Dendritic cell treated with granulocyte-macrophage colony-stimulating factor and Interleukin-4, amounts not matched to agents 40 ng/mL and 50 ng/mL, for 4 days (primary cell): Measurements from ENCODE around the gene BRWD1.
"Not testable (repeated sequence)": the region's sequence is repeated elsewhere in the genome, so short reads cannot be mapped to it uniquely, and the experiment has no call there.

ENCODE experiments used
- H3K27ac Mint-ChIP-seq: one replicate; pipeline ENCODE4 v1.8.0; 2022; ENCODE audit warnings: mild to moderate bottlenecking, mixed read lengths
- H3K27me3 Mint-ChIP-seq: one replicate; pipeline ENCODE4 v1.8.0; 2022; ENCODE audit warnings: mild to moderate bottlenecking, mixed read lengths
- H3K36me3 Mint-ChIP-seq: one replicate; pipeline ENCODE4 v1.8.0; 2022; ENCODE audit warnings: low read depth, mixed read lengths
- H3K4me1 Mint-ChIP-seq: one replicate; pipeline ENCODE4 v1.8.0; 2022; ENCODE audit warnings: low read depth, mixed read lengths
- H3K4me3 Mint-ChIP-seq: one replicate; pipeline ENCODE4 v1.8.0; 2022; ENCODE audit warnings: mild to moderate bottlenecking, moderate library complexity, mixed read lengths
- H3K9me3 Mint-ChIP-seq: one replicate; pipeline ENCODE4 v1.8.0; 2022; ENCODE audit warnings: mixed read lengths
- intact Hi-C: fragments of 100-400 bp; cut with micrococcal nuclease; formaldehyde crosslinking; loops from one replicate; pipeline ENCODE4 v1.15.0; 2022

Gene BRWD1

DNA sequence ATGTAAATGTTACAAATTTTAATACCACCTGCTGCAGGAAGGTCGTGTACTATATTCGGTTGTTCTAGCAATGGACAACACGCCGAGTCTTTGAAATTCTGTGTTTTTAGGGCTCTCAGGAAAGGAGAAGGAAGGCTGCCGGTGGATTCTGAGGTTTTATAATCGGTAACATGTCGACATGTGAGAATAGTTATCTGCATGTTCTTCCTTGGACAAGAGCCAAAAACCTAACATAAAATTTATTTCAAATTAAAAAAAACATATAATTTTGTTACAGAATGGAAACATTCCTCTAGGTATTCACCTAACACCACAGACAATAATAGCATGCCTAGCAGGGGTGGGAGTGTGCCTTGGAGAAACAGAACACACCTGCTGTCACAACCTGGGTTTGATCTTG lies 135.0 kb downstream of the BRWD1 start:
- no peaks in the 10 kb centered on the region for H3K27me3 Mint-ChIP-seq
- intact Hi-C loops, result loop anchor here (10.0 kb wide), 1 partner anchor 674 kb away; no protein-coding TSS in a partner anchor
- no peak overlapping the region for H3K27ac Mint-ChIP-seq
- no peaks in the 10 kb centered on the region for H3K9me3 Mint-ChIP-seq
- peaks cover 23% of the 10 kb centered on the region for H3K4me1 Mint-ChIP-seq
- no peak overlapping the region for H3K4me3 Mint-ChIP-seq
- peaks cover 59% of the 10 kb centered on the region for H3K36me3 Mint-ChIP-seq

DNA sequence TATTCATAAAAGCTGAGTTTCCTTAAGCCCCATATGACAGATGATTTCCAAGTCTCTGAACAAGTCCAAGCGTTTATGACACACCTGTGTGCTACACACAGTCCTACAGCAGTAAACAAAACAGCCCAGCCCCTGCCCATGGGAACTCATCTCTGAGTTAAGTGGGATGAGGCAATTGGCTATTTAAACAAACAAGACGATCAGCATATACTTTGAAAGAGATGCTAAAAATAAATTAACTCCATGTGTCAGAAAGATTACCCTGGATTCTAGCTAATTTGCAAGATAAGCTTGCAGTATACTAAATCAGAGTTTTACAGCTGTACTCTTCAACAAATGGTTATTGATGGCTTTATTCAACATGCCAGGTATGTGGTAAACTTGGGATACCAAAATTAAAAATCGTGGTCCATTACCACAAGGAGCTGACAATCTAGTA lies 137.1 kb downstream of the BRWD1 start:
- H3K4me1 Mint-ChIP-seq, result peaks cover 10% of the 10 kb centered on the region
- no peak overlapping the region for H3K27ac Mint-ChIP-seq
- H3K4me3 Mint-ChIP-seq, result no peak overlapping the region
- H3K36me3 Mint-ChIP-seq, result peaks cover 66% of the 10 kb centered on the region
- no peaks in the 10 kb centered on the region for H3K9me3 Mint-ChIP-seq
- intact Hi-C loops, result loop anchor here (10.0 kb wide), 1 partner anchor 671 kb away; no protein-coding TSS in a partner anchor
- H3K27me3 Mint-ChIP-seq, result no peaks in the 10 kb centered on the region

DNA sequence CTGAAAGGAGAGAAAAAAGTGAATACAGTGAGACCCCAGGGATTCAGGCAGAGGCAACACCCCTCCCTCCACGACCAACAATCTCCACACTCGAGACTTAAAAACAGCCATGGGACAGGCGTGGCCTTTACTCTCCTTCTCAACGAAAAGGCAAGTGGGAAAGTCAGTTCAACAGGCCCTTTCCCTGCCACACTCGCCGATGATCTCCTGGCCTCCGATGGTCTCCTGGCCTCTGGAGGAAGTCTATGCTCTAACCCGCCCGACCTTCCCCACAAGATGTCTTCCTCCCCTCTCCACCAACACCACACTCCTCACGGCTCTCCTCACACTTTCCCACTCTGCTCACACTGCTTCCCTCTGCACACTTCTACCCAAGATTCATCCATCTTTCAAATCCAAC lies 137.8 kb downstream of the BRWD1 start:
- intact Hi-C loops, result loop anchor here (10.0 kb wide), 1 partner anchor 671 kb away; no protein-coding TSS in a partner anchor
- H3K4me3 Mint-ChIP-seq, result no peak overlapping the region
- peaks cover 69% of the 10 kb centered on the region for H3K36me3 Mint-ChIP-seq
- no peak overlapping the region for H3K27ac Mint-ChIP-seq
- H3K9me3 Mint-ChIP-seq, result no peaks in the 10 kb centered on the region
- H3K4me1 Mint-ChIP-seq, result peaks cover 8% of the 10 kb centered on the region
- H3K27me3 Mint-ChIP-seq, result no peaks in the 10 kb centered on the region

DNA sequence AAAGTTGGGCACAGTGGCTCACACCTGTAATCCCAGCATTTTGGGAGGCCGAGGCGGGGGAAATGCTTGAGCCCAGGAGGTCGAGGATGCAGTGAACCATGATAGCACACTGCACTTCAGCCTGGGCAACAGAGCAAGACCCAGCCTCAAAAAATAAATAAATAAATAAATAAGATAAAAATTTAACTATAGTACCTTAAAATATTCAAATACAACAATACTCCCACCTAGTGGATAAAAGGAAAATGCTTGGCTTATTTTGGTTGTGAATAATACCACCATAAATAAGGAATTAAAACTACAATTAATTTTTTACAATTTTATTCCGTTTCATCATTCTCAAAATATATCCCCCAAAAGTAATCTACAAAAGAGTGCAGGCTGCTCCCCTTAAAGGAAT lies 138.3 kb downstream of the BRWD1 start:
- intact Hi-C loops, result loop anchor here (10.0 kb wide), 1 partner anchor 670 kb away; no protein-coding TSS in a partner anchor

DNA sequence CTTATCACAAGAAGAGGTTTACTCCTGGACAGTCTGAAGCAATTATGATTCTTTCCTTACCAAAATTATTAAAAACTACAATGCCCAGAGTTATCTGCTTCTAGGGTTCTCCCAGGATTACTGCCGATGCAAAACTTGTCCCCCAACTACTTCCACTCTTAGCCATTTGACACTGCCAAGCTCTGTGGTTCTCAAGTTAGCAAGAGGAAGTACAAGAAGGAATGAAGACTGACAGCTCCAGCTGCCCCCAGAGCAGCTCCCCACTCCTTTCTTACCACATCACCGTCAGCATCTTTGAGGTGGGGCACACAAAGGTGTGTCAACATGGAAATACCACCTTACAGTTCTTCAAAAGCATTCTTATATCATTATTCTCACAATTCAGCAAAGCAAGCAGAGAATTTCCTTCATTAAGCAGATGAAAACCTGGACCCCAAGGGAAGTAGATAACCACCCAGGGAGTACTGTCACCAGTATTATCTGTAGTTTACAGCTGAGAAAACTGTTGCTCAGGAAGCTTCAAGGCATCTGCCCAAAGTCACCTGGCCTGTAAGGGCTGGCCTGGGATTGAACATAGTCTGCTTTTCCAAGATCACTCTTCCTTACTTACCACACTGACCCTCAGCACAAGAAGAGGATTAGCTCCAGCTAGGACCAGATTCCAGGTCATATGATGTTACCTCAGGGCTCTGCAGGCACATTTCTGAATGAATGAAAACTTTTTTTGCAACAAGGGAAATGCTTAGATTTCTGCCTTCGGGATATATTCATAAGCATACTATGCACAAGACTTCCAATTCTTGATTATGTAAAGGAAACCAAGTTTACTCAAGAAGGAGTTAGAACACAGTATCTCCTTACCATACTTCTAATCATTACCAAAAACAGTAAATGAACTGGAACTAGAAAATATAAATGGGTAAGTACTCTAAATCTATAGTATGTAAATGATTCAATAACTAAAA lies 139.4 kb downstream of the BRWD1 start:
- Mint-ChIP-seq H3K27me3 (no peaks in the 10 kb centered on the region), H3K4me3 (no peak overlapping the region), H3K4me1 (peaks cover 8% of the 10 kb centered on the region), H3K27ac (no peak overlapping the region), H3K36me3 (peaks cover 59% of the 10 kb centered on the region), H3K9me3 (no peaks in the 10 kb centered on the region)
- intact Hi-C loops, result loop anchor here (10.0 kb wide), 1 partner anchor 669 kb away; no protein-coding TSS in a partner anchor

More for the DNA sequence above, 138.3 kb downstream of the BRWD1 start:
- Mint-ChIP-seq H3K27me3 (no peaks in the 10 kb centered on the region), H3K9me3 (no peaks in the 10 kb centered on the region), H3K4me1 (peaks cover 8% of the 10 kb centered on the region), H3K27ac (no peak overlapping the region), H3K36me3 (peaks cover 71% of the 10 kb centered on the region), H3K4me3 (no peak overlapping the region)

DNA sequence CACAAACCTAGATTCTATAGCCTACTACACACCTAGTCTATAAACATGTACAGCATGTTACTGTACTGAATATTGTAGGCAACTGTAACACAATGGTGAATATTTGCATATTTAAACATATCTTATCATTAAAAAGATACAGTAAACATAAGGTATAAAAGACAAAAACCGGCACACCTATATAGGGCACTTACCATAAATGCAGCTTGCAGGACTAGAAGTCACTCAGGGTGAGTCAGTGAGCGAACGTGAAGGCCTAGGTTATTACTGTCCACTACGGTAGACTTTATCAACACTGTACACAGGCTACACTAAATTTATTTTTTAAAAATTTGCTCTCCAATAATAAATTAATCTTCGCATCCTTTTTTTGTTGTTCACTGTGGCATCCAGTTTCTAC lies 143.5 kb downstream of the BRWD1 start:
- H3K36me3 Mint-ChIP-seq, result peaks cover 37% of the 10 kb centered on the region
- no peaks in the 10 kb centered on the region for H3K27me3 Mint-ChIP-seq
- no peak overlapping the region for H3K4me3 Mint-ChIP-seq
- H3K4me1 Mint-ChIP-seq, result peaks cover 20% of the 10 kb centered on the region
- H3K27ac Mint-ChIP-seq, result no peak overlapping the region
- intact Hi-C loops, result loop anchor here (10.0 kb wide), 1 partner anchor 665 kb away; no protein-coding TSS in a partner anchor
- peaks cover 5% of the 10 kb centered on the region for H3K9me3 Mint-ChIP-seq

DNA sequence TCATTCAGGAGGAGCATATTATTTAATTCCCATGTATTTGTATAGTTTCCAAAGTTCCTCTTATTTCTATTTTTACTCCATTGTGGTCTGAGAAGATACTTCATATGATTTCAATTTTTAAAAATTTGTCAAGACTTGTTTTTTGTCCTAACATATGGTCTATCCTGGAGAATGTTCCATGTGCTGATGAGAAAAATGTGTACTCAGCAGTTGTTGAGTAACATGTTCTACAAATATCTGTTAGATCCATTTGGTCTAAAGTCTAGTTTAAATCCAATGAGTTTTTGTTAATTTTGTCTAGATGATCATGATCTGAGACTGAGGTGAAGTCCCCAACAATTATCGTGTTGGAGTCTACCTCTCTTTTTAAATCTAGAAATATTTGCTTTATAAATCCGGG lies 144.6 kb downstream of the BRWD1 start:
- peaks cover 30% of the 10 kb centered on the region for H3K36me3 Mint-ChIP-seq
- intact Hi-C loops, result no loop called here
- H3K4me1 Mint-ChIP-seq, result peaks cover 17% of the 10 kb centered on the region
- no peak overlapping the region for H3K4me3 Mint-ChIP-seq
- H3K9me3 Mint-ChIP-seq, result peaks cover 16% of the 10 kb centered on the region
- no peaks in the 10 kb centered on the region for H3K27me3 Mint-ChIP-seq
- H3K27ac Mint-ChIP-seq, result no peak overlapping the region

DNA sequence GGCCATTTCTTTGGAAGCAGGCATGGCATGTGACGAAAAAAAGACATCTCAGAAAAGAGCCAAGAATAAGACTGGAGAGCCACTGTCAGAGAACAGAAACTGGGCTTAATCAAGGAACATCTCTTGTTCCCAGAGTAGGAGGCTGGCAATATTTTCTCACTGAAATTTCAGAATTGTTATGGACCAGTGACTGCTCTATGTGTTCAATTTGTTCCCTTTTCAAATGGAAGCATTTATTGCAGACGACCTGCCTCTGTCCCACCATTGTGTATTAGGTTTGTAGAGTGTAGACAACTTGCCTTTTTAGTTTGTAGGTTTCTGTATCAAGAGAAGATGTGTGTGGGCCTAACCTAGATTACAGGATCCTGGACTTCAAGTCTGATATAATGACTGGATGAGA lies 148.9 kb downstream of the BRWD1 start:
- H3K4me1 Mint-ChIP-seq, result peaks cover 29% of the 10 kb centered on the region
- peaks cover 25% of the 10 kb centered on the region for H3K9me3 Mint-ChIP-seq
- no peak overlapping the region for H3K27ac Mint-ChIP-seq
- no peak overlapping the region for H3K4me3 Mint-ChIP-seq
- peaks cover 3% of the 10 kb centered on the region for H3K27me3 Mint-ChIP-seq
- no peaks in the 10 kb centered on the region for H3K36me3 Mint-ChIP-seq
- intact Hi-C loops, result no loop called here

DNA sequence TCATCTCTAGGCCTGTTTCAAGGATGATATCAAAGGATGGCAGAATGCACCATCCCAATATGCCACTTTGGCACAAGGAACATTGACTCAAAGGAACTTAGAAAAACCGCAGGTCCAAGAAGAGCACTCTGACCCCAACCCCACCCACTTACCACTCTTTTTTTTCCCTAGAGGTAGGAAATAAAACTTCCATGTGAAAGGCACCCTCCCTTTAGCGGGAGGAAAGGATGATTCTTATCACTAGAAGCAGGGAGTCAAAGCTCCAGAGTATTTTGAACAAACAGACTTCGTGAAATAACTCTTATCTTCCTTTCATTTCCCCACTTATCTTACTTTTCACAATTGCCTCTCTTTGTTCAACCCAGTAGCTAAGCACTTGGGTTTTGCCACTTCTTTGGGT lies 152.4 kb downstream of the BRWD1 start:
- intact Hi-C loops, result no loop called here
- Mint-ChIP-seq H3K9me3 (peaks cover 25% of the 10 kb centered on the region), H3K4me1 (peaks cover 24% of the 10 kb centered on the region), H3K36me3 (no peaks in the 10 kb centered on the region), H3K27ac (no peak overlapping the region), H3K4me3 (no peak overlapping the region), H3K27me3 (peaks cover 5% of the 10 kb centered on the region)

DNA sequence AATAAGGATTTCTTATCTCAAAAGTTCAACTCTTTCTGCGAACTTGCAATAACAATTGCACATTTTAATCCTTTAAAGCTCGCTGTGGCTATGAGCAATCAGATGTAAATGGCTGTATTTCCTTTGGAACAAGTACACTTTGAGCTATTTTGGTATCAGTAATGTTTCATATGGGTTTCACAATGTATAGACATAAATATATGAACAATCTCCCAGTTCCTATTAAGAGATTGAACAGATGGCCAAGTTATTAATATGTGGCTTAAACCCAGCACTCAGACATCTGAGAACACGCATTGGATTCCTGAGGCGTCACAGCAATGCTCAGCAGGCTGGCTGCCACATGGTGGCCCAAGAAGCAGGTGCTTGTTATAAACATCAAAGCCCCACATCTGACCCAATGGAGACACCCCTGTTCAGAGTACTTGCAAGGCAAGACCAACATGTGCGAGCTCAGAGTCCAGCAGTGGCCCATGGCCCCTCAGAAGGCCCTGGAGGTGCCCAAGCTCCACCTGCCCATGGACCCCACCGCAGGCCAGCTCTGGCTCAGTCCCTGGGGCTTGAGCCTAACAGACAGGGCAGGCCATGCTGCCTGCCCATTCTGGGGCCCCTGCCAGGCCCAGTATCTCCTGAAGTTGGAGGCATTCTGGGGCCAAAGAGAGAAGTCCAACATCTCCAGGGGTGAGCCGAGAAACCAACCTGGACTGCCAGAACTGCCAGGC lies 153.9 kb downstream of the BRWD1 start:
- peak overlapping the region; percentile 20 for H3K27ac Mint-ChIP-seq
- H3K4me1 Mint-ChIP-seq, result peaks cover 24% of the 10 kb centered on the region
- peaks cover 5% of the 10 kb centered on the region for H3K27me3 Mint-ChIP-seq
- peaks cover 16% of the 10 kb centered on the region for H3K9me3 Mint-ChIP-seq
- H3K4me3 Mint-ChIP-seq, result no peak overlapping the region
- intact Hi-C loops, result no loop called here
- H3K36me3 Mint-ChIP-seq, result no peaks in the 10 kb centered on the region

DNA sequence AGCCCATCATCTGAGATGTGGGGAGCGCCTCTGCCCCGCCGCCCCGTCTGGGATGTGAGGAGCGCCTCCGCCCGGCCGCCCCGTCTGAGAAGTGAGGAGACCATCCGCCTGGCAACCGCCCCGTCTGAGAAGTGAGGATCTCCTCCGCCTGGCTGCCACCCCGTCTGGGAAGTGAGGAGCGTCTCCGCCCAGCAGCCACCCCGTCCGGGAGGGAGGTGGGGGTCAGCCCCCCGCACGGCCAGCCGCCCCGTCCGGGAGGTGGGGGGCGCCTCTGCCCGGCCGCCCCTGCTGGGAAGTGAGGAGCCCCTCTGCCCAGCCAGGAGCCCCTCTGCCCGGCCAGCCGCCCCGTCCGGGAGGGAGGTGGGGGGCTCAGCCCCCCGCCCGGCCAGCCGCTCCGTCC lies 156.2 kb downstream of the BRWD1 start:
- H3K9me3 Mint-ChIP-seq, H3K36me3 Mint-ChIP-seq, H3K4me3 Mint-ChIP-seq, H3K27me3 Mint-ChIP-seq, H3K27ac Mint-ChIP-seq, intact Hi-C loops: not testable (repeated sequence)
- peaks cover 24% of the 10 kb centered on the region for H3K4me1 Mint-ChIP-seq

DNA sequence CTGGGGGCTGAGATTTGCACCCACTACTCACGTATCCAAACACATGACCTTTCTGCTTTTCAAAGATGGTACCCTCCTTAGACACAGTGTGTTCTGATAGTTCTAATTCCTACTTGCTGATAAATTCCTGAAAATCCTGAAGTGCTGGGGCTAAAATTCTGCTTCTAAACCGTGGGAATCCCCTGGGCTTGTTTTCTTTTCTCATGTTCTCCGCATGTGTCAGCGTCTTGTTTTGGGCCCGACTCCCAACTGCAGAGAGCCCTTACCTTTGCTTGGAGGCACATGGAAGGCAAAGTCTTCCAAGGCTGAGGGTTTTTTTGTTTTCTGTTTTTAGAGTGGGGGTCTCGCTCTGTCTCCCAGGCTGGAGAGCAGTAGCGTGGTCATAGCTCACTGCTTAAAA lies 157.4 kb downstream of the BRWD1 start:
- Mint-ChIP-seq H3K4me3 (no peak overlapping the region), H3K36me3 (no peaks in the 10 kb centered on the region), H3K27ac (no peak overlapping the region), H3K4me1 (peaks cover 19% of the 10 kb centered on the region), H3K9me3 (no peaks in the 10 kb centered on the region), H3K27me3 (peaks cover 4% of the 10 kb centered on the region)
- intact Hi-C loops, result no loop called here

DNA sequence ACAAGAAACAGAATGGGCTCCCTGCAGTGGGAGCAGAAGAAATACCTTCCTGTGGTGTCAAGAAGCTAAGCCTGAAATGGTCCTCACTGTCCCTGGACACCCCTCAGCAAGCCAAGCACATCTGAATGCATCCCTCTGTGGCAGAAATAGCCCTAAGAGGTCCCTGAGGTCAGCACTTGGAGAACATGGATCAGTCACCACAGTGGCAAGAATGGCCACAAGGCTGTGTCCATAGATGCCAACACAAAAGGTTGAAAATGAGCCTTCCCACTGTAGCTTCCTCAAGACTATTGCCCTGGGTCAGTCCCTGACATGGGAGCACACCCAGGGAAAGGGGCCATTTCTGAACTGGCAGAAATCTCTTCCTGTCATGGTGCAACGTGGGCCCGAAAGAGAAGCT lies 157.9 kb downstream of the BRWD1 start:
- Mint-ChIP-seq H3K4me1 (peaks cover 15% of the 10 kb centered on the region), H3K9me3 (no peaks in the 10 kb centered on the region), H3K4me3 (no peak overlapping the region), H3K36me3 (no peaks in the 10 kb centered on the region), H3K27ac (no peak overlapping the region), H3K27me3 (peaks cover 4% of the 10 kb centered on the region)
- intact Hi-C loops, result no loop called here

DNA sequence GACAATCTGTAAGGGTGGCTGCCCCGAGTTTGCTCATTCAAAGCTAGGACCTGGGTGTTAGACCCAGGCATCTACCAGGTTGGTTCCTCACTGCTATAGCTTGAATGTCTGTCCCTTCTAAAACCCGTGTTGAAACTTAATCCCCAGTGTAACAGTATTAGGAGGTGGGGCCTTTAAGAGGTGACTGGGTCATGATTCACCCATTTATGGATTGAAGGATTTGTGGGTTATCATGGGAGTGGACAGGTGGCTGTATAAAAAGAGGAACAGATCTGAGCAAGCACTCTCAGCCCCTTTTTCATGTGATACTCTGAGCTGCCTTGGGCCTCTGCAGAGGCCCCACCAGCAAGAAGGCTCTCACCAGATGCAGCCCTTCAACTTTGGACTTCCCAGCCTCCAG lies 159.6 kb downstream of the BRWD1 start:
- H3K9me3 Mint-ChIP-seq, result no peaks in the 10 kb centered on the region
- intact Hi-C loops, result no loop called here
- H3K27ac Mint-ChIP-seq, result no peak overlapping the region
- no peaks in the 10 kb centered on the region for H3K36me3 Mint-ChIP-seq
- H3K27me3 Mint-ChIP-seq, result peaks cover 4% of the 10 kb centered on the region
- no peak overlapping the region for H3K4me3 Mint-ChIP-seq
- peaks cover 2% of the 10 kb centered on the region for H3K4me1 Mint-ChIP-seq
